GM18868 (cell line): Measurements from ENCODE around the gene ALKBH6.

Experiments used
- ATAC-seq: cut with Tn5 transposase; IDR thresholded peaks from one replicate; pipeline ENCODE4 v1.9.1; 2021; ENCODE audit warnings: mild to moderate bottlenecking, moderate library complexity; ENCODE audit not compliant: unreplicated experiment

ALKBH6 gene

GRCh38 chr19:35960432-35960972, 53.5 kb downstream of the ALKBH6 start:
- no peak for ATAC-seq

- no peak for ATAC-seq
These were observed 54.1 kb downstream of the ALKBH6 start for GRCh38 chr19:35959968-35960320.
